ENCODE data around the gene ALDH1L1.

The ALDH1L1 gene

GRCh38 chr3:126153695-126154360 is 26.6 kb downstream of the ALDH1L1 start:
- no peak for DNase-seq

- DNase-seq, result no peak
These were observed 27.3 kb downstream of the ALDH1L1 start for GRCh38 chr3:126152901-126153694.

- DNase-seq, result no peak
These were observed 27.9 kb downstream of the ALDH1L1 start for GRCh38 chr3:126152458-126152857.

DNA sequence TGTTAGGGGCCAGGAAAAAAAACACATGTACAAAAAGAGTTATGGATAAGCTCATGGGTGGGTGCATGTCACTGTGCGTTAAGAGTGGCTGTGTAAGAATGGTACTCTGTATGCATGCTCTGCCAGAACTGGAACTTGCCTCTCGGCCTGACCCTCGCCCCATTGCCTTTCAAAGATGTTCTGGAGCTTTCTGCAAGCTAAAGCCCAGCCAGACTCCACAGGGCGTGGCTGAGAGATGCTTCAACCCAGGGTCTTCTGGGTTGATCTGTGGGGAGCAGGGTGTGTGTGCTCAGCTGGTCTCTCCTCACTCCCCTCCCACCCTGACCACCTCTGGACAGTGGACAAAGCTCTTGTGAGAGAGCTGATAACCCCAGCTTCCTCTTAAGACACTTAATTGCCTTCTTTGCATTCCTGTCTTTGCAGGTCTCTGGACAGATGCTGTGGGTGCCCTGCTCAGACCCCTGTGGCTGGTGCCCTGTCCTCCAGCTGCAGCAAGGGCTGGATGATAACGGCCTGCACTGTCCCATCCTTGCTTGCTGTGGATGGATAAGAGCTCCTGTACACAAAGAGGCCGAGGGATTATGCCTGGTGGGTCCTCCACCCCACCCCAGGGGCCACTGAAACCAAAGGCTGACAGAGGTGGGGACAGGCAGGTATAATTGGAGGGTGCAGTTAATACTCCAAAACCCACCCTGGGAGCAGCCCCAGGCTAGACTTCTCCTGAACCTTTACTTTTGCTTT is 28.7 kb downstream of the ALDH1L1 start:
- DNase-seq, result no peak

DNA sequence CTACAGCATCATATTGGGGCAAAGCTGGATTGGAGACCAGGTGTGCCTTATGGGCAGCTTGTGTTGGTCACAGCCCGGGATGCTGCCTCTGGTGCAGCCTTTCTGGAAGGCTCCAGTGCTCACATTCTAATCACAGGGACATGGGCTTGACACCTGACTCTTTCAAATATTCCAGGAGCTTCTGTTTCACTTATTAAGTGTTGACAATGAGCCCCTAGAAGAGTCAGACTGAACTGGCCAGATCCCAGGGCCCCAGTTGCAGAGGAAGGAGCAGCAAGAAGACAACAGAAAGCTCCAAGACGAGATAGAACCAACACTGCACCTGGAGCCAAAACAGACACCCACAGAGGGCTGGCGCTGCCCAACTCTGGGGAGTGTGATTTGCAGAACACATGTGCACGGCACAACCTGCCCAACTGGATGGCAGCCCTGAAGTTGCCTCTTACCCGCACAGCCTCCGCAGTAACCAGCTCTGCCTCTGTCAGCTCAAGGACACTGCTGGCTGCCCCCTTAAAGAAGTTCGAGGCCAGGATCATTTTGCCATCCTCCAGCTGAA is 30.3 kb downstream of the ALDH1L1 start:
- DNase-seq, result no peak

DNA sequence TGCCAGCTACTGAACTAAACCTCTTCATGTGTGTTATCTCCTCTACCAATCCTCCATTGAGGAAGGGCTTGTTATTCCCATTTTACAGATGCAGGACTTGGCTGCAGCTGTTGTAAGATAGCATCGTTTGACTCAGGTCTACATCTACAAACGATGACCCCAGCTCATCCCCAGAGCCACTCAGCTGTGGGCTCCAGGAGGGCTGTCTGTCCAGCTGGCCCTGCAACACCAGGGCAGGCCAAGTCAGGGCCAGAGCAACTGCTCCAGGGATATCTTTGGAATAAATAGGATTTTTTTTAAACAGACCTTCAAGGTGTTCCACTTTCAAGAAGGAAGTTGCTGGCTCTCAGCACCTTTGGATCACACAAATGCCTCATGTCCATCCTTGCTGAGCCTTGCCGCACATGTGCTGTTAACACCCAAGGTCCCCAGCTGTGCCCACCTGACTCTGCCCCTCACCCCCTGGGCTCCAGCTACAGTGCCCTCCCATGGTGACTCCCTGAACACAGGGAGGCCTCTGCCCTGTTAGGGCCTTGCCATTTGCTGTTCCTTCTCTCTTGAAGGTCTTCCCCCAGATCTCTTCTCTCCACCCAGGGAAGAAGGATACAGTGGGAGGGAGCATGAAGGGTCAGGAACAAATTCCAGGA is 31.0 kb downstream of the ALDH1L1 start:
- DNase-seq, result no peak

GRCh38 chr3:126147932-126148683 is 32.3 kb downstream of the ALDH1L1 start:
- no peak for DNase-seq

DNA sequence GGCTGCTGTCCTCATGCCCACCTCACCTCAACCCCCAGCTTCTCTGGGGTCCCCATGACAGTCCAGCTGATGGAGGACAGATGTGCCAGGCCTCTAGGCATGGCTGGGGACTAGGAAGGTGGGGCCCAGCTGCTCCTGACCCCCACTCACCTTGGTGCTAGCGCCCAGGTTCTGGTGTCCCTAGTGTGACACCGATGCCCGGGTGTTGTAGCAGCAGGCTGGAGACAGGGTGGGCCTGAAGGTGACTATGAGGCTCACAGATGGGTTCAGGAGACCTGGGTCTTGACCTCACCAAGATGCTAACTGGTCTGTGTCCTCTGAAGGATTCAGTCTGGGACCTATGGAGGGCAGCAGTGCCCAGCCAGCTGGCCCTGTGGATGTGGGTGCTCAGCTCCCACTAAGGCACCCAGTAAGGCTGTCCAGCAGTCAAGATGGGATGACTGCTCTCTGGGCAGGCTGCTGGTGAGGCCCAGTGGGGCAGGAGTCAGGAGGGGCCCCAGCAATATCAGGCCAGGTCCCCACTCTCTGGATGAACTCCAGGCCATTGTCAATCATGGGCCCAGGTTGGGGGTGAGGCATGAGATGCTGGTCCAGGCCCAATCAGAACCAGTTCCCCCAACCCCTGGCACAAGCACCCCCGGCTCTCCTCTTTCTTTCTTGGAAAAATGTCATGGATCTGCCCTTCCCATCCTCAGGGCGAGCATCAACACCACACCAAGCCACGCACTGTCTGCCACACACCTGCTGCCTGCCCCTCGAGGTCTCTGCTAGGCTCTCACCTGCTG is 33.0 kb downstream of the ALDH1L1 start:
- DNase-seq, result no peak

DNA sequence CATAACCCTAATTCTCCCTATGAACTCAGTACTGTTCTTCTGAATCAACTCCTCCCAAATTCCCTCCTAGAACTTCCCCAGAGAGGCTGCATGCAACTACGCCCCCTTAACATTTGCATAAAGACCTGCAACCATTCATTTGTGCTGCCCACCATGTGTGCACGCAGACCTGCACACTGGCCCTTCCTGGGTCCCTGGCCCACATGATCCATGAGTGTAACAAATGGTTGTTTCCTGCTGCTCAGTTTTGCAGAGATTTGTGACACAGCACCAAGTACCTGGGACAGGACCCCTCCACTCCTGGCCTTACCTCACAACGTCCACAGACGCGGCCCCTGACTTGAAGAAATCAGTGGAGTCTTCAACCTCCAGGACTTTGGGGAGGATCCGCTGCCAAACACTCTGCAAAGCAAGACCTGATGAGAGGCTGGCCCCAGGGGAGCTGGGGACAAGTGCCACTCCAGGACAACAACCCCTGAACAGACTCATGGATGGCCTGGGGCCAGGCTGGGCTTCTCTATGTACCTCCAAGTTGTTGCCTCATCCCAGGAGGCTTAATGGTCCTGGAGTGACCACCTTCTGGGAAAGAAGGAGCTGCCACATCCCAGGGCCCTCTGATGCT is 33.8 kb downstream of the ALDH1L1 start:
- no peak for DNase-seq

DNA sequence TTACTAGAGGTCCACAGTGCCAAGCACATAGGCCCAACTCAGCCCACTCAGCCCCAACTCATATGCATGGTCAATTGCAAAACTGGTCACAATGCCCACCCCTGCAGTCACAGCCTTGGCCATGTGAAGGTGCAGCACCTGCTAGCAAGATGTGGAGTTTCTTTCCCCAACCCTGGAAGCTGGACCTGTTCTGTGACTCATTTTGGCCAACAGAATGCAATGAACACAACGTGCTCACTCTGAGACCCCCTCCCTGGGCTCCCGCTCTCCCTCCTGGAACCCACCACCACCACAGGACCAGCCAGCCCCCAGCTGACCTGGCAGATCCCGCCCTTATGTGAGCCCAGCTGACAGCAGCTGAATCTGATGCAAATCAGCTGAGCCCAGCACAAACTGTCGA is 34.4 kb downstream of the ALDH1L1 start:
- DNase-seq, result no peak

DNA sequence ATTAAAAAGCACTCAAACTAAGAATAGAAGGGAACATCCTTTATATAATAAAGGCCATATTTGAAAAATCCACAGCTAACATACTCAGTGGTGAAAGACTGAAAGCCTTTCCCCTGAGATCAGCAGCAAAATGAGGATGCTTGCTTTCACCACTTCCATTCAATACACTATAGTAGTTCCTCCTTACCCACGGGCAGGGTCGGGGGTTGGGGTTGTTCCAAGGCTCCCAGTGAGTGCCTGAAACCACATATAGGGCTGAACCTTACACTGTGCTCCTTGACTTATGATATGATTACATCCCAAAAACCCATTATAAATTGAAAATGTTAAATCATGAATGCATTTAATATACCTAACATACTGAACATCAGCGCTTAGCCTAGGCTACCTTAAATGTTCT is 37.7 kb downstream of the ALDH1L1 start:
- no peak for DNase-seq

DNA sequence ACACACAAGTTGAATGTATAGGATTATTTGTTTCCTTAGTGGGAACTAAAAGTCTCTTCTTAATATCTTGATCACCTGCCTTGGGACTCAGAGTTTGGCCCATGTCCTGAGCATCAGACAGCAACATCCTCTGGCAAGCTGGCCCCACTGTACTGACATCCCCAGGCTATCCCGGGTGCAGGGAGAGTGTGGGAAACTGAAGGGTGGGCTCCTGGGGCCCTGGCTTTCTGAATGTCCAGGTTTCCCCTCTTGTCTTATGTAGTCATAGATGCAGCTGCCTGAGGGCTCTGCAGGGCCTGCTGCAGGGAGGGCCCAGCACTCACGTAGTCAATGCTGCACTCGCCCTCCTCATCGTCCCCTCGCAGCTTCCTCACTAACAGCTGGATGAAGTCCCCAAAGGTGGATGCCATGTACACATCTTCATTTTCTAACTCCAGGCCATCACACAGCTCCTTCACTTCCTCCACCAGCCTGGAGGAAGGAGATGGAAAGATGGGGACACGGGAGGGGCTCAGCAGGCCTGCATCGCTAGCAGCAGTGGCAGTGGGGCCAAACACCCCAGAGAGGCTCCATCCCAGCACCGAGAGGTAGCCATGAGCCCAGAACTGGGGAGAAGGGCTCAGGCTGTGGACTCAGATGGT is 42.8 kb downstream of the ALDH1L1 start:
- no peak for DNase-seq

- DNase-seq, result no peak
These were observed 43.8 kb downstream of the ALDH1L1 start for GRCh38 chr3:126136428-126137220.

DNA sequence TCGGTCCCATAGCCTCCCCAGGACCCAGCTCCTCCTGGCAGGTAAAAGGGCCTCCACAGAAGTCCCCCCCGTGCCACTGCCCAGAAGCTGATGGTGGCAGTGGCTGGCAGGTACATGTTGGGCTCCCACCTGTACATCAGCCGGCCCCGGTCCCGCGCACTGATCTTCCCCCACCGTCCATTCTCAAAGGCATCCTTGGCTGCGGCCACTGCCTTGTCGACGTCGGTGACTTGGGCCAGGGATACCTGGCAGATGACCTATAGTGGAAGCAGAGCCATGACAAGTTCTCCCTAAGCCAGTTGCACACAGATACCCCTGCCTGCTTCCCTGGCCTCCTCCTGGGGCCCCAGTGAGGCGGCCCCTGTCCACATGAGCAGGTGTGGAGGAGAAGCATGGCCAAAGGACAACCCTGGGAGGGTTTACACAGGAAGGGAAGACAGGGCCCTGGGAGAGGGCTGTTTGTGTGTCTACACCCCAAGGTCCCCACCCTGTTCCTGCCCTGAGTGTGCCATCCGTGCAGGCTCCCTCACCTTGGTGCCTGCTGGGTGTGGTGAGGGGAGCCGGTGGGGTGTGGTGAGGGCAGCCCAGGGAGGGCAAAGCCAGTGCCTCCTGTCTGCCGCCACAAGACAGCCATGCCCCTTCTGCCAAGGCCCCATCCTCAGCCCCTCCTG is 44.8 kb downstream of the ALDH1L1 start:
- DNase-seq, result no peak

DNA sequence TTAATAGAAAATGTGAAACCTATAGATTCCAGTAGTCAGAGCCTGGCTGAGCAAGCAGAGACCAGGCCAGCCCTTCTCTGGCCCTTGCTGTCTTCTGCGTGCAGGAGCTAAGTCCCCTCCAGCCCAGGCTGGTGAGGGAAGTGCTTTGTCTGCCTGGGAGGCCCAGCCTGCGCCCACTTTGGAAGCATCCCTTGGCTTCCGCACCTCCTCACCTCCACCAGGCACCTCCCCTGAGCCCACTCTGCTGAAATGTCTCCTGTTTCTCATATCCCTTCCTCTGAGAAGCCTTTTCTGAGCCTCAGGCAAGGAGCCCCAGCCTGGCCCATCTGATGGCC is 45.3 kb downstream of the ALDH1L1 start:
- DNase-seq, result no peak

DNA sequence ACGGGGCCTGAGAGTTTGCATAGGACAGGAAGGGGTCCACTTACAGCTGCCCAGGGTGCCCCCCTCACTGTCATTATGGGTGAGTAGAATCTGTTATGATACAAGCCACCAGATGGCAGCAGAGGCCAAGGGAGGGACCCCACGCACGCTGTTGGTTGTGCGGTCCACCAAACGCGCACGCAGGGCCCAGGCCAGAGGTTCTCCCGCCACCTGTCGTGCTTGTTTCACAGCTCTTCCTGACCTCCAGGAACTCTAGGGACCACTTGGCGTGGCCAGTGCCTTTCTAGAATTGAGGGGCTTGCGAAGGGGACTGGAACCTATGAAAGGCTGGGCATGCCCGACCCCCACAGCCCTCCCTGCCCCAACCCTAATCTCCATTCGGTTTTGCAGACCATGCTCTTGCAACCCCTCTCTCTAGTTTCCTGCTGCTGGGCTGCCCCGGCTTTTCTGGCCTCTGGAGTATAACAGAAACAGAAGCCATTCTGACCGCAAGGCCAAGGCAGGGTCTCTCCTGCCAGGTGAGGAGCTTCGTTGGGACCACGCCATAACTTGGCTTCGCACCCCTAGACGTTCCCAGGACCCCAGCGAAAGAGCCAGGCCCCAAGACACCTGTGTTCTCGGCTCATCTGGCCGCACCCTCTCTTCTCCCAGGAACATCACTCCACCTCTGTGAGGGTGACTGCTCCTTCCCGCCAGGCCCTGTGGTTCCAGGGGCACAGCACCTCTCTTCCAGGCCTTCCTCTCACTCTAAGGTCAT is 46.0 kb downstream of the ALDH1L1 start:
- peak; percentile 30 for DNase-seq

DNA sequence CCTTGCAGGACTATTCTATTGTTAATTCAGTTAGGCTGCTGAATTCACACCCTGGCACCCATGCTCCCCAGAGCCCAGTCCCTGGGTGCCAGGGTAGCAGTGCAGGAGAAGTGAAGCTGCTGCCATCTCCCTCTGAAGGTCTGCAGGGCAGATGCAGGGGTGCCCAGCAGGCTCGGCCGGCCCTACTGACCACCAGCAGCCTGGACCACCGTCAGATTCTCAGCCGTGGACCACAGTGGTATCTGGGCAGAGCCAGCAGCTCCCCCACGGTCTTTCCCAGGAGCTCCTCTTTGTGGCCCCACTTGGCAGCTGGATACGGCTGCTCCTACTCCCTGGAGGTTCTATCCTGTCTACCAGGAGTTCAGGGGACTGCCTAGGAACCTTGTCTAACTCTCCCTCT is 46.8 kb downstream of the ALDH1L1 start:
- DNase-seq, result no peak
